DND-41 (cell line): ENCODE data around the gene MACIR.

Source experiments
- EZH2 ChIP-seq: IDR thresholded peaks from 3 replicates; pipeline ENCODE4 v1.6.1; 2012; ENCODE audit warnings: borderline replicate concordance, low read depth, mild to moderate bottlenecking, moderate library complexity, low read length, inconsistent platforms; ENCODE audit not compliant: severe bottlenecking
- TF ChIP-seq, protein P1 (sequence below): IDR thresholded peaks from 2 replicates; pipeline ENCODE4 v1.5.1; 2012; ENCODE audit warnings: borderline replicate concordance, low read length, moderate library complexity, mild to moderate bottlenecking; ENCODE audit not compliant: poor library complexity, severe bottlenecking; ENCODE audit errors: extremely low read depth

DNA sequence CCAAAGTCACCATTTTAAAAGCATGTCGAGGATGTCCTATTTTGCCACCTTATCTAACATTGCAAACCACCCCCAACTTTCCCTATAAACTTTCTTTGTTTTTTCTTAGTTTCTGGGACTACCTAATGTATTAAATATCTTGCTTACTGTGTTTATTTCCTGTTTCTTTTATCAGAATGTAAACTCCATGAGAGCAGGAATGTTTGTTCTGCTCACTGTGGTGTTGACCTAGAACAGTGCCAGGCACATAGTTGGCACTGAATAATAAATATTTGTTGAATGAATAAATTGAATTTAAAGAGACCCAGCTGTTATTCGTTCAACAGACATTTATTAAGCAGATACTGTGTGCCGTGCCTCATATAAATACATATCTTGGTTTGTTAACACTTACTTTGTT is 35.2 kb downstream of the MACIR start:
- TF ChIP-seq EZH2: no peak
- TF ChIP-seq, protein P1, sequence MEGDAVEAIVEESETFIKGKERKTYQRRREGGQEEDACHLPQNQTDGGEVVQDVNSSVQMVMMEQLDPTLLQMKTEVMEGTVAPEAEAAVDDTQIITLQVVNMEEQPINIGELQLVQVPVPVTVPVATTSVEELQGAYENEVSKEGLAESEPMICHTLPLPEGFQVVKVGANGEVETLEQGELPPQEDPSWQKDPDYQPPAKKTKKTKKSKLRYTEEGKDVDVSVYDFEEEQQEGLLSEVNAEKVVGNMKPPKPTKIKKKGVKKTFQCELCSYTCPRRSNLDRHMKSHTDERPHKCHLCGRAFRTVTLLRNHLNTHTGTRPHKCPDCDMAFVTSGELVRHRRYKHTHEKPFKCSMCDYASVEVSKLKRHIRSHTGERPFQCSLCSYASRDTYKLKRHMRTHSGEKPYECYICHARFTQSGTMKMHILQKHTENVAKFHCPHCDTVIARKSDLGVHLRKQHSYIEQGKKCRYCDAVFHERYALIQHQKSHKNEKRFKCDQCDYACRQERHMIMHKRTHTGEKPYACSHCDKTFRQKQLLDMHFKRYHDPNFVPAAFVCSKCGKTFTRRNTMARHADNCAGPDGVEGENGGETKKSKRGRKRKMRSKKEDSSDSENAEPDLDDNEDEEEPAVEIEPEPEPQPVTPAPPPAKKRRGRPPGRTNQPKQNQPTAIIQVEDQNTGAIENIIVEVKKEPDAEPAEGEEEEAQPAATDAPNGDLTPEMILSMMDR: no peak
